OCI-LY3 (cell line): Measurements from ENCODE around the gene TGDS.

Source experiments
- CTCF ChIP-seq: fragments of 200-600, 300-600 bp; sonication (generic); IDR thresholded peaks from 2 replicates; pipeline ENCODE4 v1.5.1; 2014; ENCODE audit warnings: antibody characterized with exemption, low read length, low read depth
- EZH2phosphoT487 ChIP-seq: fragments of 200-600 bp; shearing (Covaris generic); IDR thresholded peaks from 2 replicates; pipeline ENCODE4 v1.6.1; 2018; ENCODE audit warnings: antibody characterized with exemption, mixed run types, low read depth

GRCh38 chr13:94608586-94608985, 12.6 kb upstream of the TGDS start:
- no peak for TF ChIP-seq CTCF
- TF ChIP-seq EZH2phosphoT487: no peak
